DMS153 (cell line): ENCODE data around the gene VTN.

Source experiments
- DNase-seq: peaks from one replicate; lab custom pipeline; 2025; lab: John Stamatoyannopoulos, UW

VTN gene

GRCh38 chr17:28320215-28321061, 49.7 kb downstream of the VTN start:
- DNase-seq, result no peak

- DNase-seq, result no peak
Measured at GRCh38 chr17:28319598-28319935, 50.5 kb downstream of the VTN start.

DNA sequence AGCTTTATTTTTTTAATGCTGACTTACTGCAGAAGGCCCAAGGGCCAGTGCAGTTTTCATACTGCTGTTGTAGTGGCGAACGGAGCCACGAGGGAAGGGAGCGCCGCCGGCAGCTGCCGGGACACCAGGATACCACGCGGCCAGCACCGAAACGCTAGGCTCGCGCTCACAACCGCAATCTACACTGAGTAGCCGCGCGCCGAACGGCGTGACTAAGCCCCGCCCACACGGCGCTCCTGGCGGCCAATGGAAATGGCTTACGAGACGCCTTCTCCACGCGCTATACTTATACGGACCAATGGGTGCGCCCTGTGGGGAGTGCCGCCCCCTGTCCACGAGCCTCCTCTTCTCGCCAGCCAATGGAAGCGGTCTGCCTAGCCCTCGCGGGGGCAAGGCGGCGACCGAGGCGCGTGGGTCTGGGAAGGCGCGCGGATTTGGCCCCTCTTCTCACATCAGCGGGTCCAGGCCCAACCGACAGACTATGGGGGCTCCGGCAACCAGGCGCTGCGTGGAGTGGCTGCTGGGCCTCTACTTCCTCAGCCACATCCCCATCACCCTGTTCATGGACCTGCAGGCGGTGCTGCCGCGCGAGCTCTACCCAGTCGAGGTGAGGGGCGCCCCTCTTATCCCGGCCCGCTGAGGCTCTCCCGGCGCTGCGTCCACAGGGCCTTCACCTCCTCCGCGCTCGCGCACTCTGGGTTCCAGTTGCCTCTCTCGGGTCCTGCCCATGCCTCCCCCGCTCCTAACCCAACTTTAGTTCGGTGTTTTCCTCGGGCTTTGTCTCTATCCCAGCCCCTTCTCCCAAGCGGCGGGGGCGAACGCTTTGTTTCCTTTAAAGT, 51.1 kb downstream of the VTN start, which contains the start of gene TMEM97:
Gene TMEM97, plus strand, starts transcription at position 442 of the 839 bp plus-strand sequence. Its CDS starts 40 bp downstream, at position 482.
- DNase-seq, result peak; percentile 99

DNA sequence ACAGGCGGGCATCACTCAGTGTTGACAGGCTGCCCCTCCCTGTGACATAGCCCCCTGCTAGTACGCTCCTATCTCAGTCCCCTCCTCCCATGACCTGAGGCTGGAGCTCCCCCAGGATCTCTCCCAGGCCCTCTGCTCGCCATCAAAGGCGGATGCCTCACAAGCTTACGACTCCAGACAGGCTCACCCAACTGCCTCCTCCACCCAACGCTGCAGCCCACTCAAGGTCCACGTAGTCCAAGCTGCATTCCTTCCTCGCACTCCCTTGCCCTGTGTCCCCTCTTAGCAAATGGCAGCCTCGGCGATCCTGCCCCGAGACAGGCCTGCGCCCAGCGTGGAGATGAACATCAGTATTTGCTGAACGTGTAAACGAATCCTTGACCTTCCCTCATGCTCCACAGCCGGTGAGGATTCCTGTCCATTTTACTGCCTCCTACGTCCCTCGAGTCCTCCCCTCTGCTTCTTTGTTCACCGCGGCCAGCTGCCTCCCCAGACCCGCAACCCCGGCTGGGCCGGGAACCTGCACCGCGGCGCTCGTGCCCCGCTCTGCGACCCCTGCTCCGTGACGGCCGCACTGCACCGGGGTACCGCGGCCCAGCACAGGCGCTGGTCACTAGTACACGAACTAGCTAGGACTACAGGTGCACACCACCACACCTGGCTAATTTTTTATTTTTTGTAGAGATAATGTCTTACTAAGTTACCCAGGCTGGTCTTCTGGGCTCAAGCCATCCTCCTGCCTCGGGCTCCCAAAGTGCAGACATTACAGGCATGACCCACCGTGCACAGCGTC, 51.9 kb downstream of the VTN start:
- DNase-seq, result no peak
